Endothelial cell (in vitro differentiated cells): Measurements from ENCODE around the gene NTNG2. TPM values are rescaled to one million over a fixed set of nuclear protein-coding genes. Genes with fewer than 3 reads are reported as not detected.

Source experiments
- DNase-seq: peaks from one replicate; pipeline ENCODE4 v3.0.0; 2021; ENCODE audit warnings: low spot score
- H3K27ac Mint-ChIP-seq: one replicate; pipeline ENCODE4 v1.8.0; 2021; ENCODE audit warnings: mixed read lengths, inconsistent platforms; ENCODE audit not compliant: unreplicated experiment
- H3K27me3 Mint-ChIP-seq: one replicate; pipeline ENCODE4 v1.8.0; 2021; ENCODE audit warnings: mild to moderate bottlenecking, moderate library complexity, mixed read lengths, inconsistent platforms; ENCODE audit not compliant: unreplicated experiment
- H3K36me3 Mint-ChIP-seq: one replicate; pipeline ENCODE4 v1.8.0; 2021; ENCODE audit warnings: mild to moderate bottlenecking, low read depth, mixed read lengths, inconsistent platforms; ENCODE audit not compliant: unreplicated experiment
- H3K4me1 Mint-ChIP-seq: one replicate; pipeline ENCODE4 v1.8.0; 2021; ENCODE audit warnings: mild to moderate bottlenecking, mixed read lengths, inconsistent platforms; ENCODE audit not compliant: unreplicated experiment
- H3K4me3 Mint-ChIP-seq: one replicate; pipeline ENCODE4 v1.8.0; 2021; ENCODE audit warnings: mild to moderate bottlenecking, mixed read lengths, inconsistent platforms; ENCODE audit not compliant: unreplicated experiment
- H3K9me3 Mint-ChIP-seq: one replicate; pipeline ENCODE4 v1.8.0; 2021; ENCODE audit warnings: mixed read lengths, inconsistent platforms; ENCODE audit not compliant: unreplicated experiment
- total RNA-seq: library from RNA; stranded (reverse); fragmentation: NEBNext Ultra II Directional; extraction: Animal tissue kit (Norgen Biotek cat#: 25700); gene quantifications from one replicate; pipeline ENCODE4 v1.2.1, GENCODE V29; 2021; ENCODE audit not compliant: unreplicated experiment
- TF ChIP-seq, protein P1 (sequence below): fragments of 200-600 bp; sonication (generic); IDR thresholded peaks from one replicate; pipeline ENCODE4 v1.5.0; 2021; ENCODE audit warnings: antibody characterized with exemption; ENCODE audit not compliant: unreplicated experiment

NTNG2 gene
- total RNA-seq, 1 donor from 2014 or later: 0.38 TPM

DNA sequence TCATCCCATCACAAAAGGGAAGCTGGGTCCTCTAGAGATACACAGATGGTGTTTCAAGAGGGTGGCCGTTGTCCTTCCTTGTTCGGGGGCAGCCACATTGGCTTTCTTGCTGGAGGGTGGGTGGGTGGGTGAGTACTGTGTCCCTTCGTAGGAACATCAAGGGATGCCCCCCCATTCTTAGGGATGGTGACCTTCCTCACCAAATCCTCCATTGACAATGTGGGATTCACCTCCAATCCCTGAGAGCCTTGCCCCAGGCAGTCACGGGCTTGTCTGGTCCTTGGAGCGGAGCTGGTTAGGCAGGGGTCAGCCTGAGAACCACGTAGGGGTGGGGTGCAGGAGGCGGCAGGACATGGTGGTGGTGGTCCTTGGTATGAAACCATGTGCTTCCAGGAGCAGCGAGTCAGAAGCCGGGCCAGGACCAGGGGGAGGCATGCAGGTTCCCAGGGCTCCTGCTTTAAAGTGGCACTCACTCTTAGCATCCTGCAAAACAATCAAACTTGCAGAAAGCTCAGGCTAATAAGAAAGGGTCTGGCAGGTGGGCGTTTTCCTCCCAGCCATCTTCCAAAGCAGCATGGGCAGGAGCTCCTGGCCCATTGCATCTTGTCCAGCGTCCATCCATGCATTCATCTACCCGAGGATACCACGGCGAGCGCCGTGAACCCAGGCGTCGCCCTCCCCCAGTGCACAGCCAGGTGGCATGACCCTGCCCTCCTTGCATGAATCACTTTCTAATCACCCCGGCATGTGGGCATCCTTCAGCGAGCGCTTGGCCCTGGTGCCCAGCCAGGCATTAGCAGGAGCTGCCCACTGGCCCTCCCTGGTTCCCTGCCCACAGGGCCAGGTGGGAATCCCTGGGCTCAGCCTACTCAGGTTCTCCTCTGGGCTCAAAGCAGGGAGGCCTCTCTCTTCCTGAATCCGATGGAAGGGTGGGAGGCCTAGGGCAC is 76.4 kb downstream of the NTNG2 start:
- TF ChIP-seq, protein P1, sequence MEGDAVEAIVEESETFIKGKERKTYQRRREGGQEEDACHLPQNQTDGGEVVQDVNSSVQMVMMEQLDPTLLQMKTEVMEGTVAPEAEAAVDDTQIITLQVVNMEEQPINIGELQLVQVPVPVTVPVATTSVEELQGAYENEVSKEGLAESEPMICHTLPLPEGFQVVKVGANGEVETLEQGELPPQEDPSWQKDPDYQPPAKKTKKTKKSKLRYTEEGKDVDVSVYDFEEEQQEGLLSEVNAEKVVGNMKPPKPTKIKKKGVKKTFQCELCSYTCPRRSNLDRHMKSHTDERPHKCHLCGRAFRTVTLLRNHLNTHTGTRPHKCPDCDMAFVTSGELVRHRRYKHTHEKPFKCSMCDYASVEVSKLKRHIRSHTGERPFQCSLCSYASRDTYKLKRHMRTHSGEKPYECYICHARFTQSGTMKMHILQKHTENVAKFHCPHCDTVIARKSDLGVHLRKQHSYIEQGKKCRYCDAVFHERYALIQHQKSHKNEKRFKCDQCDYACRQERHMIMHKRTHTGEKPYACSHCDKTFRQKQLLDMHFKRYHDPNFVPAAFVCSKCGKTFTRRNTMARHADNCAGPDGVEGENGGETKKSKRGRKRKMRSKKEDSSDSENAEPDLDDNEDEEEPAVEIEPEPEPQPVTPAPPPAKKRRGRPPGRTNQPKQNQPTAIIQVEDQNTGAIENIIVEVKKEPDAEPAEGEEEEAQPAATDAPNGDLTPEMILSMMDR: no peak
- no peak overlapping the region for H3K27ac Mint-ChIP-seq
- no peak for DNase-seq
- H3K4me1 Mint-ChIP-seq: peaks cover 5% of the 10 kb centered on the region
- no peak overlapping the region for H3K4me3 Mint-ChIP-seq
- no peaks in the 10 kb centered on the region for H3K9me3 Mint-ChIP-seq
- H3K36me3 Mint-ChIP-seq: no peaks in the 10 kb centered on the region
- peaks cover 17% of the 10 kb centered on the region for H3K27me3 Mint-ChIP-seq

DNA sequence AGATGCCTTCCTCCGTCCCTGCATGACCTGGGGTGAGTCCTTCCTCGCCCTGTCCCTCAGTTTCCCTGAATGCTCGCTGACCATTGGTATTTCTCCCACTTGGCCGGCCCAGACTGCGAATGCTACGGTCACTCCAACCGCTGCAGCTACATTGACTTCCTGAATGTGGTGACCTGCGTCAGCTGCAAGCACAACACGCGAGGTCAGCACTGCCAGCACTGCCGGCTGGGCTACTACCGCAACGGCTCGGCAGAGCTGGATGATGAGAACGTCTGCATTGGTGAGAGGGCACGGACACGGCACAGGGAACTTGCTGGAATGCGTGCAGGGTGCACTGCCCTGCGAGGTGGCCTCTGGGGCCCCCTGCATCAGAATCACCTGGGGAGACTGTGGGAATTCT is 77.1 kb downstream of the NTNG2 start:
- H3K27me3 Mint-ChIP-seq: peaks cover 20% of the 10 kb centered on the region
- H3K36me3 Mint-ChIP-seq: no peaks in the 10 kb centered on the region
- H3K4me1 Mint-ChIP-seq: peaks cover 5% of the 10 kb centered on the region
- H3K4me3 Mint-ChIP-seq: no peak overlapping the region
- no peaks in the 10 kb centered on the region for H3K9me3 Mint-ChIP-seq
- H3K27ac Mint-ChIP-seq: no peak overlapping the region
- DNase-seq: no peak
- TF ChIP-seq, protein P1: no peak

DNA sequence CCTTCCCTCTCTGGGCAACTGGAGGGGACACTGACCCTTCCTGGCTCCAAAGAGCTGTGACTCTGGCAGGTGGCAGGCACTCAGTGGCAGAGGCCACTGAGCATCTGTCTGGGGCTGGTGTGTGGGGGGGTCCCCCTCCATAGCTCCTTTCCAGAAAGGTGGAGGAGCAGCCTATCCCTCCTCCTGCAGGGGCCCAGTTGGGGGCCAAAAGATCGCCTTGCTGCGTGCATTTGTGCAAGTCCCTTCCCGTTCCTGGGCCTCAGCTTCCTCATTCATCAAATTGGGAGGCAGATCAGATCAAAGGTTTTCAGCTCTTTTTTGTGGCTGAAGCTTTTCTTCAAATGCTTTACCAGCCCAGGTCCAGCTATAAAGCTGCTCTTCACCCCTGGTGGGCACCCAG is 77.7 kb downstream of the NTNG2 start:
- peaks cover 5% of the 10 kb centered on the region for H3K4me1 Mint-ChIP-seq
- TF ChIP-seq, protein P1: no peak
- H3K9me3 Mint-ChIP-seq: no peaks in the 10 kb centered on the region
- no peak overlapping the region for H3K4me3 Mint-ChIP-seq
- H3K36me3 Mint-ChIP-seq: no peaks in the 10 kb centered on the region
- H3K27me3 Mint-ChIP-seq: peaks cover 23% of the 10 kb centered on the region
- DNase-seq: no peak
- no peak overlapping the region for H3K27ac Mint-ChIP-seq

DNA sequence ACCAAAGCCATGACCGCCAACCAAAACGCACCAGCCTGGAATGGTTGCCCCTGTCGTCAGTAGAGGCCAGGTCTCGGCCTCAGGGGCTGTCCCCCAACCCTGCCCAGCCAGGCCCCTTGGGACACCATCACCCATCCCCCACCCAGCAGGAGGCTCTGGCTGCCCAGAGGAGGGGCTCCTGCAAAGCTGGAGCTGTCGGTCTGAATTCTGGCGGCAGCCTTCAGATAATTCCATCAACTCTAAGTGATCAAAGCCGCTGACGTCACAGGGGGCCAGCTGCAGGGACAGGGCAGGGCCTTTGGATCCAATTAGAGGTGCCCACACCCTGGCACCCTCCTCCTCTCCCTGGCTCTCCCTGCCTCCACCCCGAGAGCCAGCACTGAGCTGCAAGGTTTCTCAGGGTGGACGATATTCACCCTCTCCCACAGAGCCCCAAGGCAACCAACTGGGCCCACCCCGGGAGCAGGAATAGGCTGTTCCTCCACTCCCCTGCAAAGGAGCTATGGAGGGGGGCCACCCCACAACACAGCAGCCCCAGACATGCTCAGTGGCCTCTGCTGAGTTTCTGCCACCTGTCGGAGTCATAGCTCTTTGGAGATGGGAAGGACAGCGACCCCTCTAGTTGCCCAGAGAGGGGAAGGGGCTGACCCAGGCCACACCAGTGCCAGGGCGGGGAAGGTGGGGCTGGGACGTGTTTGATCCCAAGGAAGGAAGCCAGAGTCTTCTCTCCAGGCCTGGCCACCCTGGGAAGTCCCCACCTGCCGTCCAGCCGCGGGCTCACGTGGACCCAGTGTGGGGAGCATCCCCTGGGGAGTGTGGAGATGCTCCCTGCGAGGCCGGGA is 78.4 kb downstream of the NTNG2 start:
- Mint-ChIP-seq H3K9me3 (no peaks in the 10 kb centered on the region), H3K27ac (no peak overlapping the region), H3K4me1 (peaks cover 5% of the 10 kb centered on the region), H3K36me3 (no peaks in the 10 kb centered on the region), H3K27me3 (peaks cover 22% of the 10 kb centered on the region), H3K4me3 (no peak overlapping the region)
- TF ChIP-seq, protein P1: no peak
- no peak for DNase-seq
